A549 (cell line): ENCODE measurements around the gene PAN2.

Source experiments
- CBX8 ChIP-seq: fragments of 200-600 bp; sonication (generic); IDR thresholded peaks from 2 replicates; pipeline ENCODE4 v1.6.1; 2016
- CEBPB ChIP-seq, 2 experiments: fragments of >200 bp in 1 of 2; sonication (Bioruptor Twin) in 1 of 2; formaldehyde crosslinking in 1 of 2; IDR thresholded peaks; 2 replicates each; pipeline ENCODE4 v1.6.1; 2012 to 2016
- CTCF ChIP-seq: fragments of >200 bp; sonication (Bioruptor Twin); formaldehyde crosslinking; IDR thresholded peaks from 3 replicates; pipeline ENCODE4 v1.5.1; 2016
- EP300 ChIP-seq, 2 experiments: fragments of >200 bp; sonication (Bioruptor Twin); formaldehyde crosslinking; IDR thresholded peaks; 2 replicates in 1 of 2; 3 replicates in 1 of 2; pipeline ENCODE4 v1.6.1; 2016 to 2017
- GATA3 ChIP-seq: IDR thresholded peaks from 2 replicates; pipeline ENCODE4 v1.6.1; 2012; ENCODE audit warnings: borderline replicate concordance
- HOXA7 ChIP-seq: fragments of 250-450 bp; sonication (Bioruptor Pico); IDR thresholded peaks from 2 replicates; pipeline ENCODE4 v1.5.0; 2020; ENCODE audit warnings: mild to moderate bottlenecking, moderate library complexity
- MAFK ChIP-seq: fragments of 450-650 bp; IDR thresholded peaks from 2 replicates; pipeline ENCODE4 v1.6.1; 2014; ENCODE audit not compliant: partially characterized antibody
- MAZ ChIP-seq: fragments of 150-350 bp; IDR thresholded peaks from 2 replicates; pipeline ENCODE4 v1.6.1; 2014; ENCODE audit warnings: antibody characterized with exemption, low read depth, low read length, borderline replicate concordance
- MYC ChIP-seq: IDR thresholded peaks from 2 replicates; pipeline ENCODE4 v1.6.1; 2012; ENCODE audit warnings: mild to moderate bottlenecking, inconsistent platforms, low read length, improper control_type of control experiment, borderline replicate concordance
- PHF8 ChIP-seq: fragments of 200-600 bp; sonication (generic); IDR thresholded peaks from 2 replicates; pipeline ENCODE4 v1.6.1; 2016; ENCODE audit warnings: low read depth, mild to moderate bottlenecking, antibody characterized with exemption, moderate library complexity, borderline replicate concordance
- POLR2A ChIP-seq: IDR thresholded peaks from 2 replicates; pipeline ENCODE4 v1.6.1; 2012; ENCODE audit warnings: mild to moderate bottlenecking, low read length
- TF ChIP-seq, protein P1 (sequence below): fragments of 200-600 bp; sonication (generic); IDR thresholded peaks from 2 replicates; pipeline ENCODE4 v1.6.1; 2016; ENCODE audit warnings: antibody characterized with exemption, mild to moderate bottlenecking, moderate library complexity
- TF ChIP-seq, protein P2 (sequence below): fragments of 150-350 bp; IDR thresholded peaks from 2 replicates; pipeline ENCODE4 v1.6.1; 2014; ENCODE audit warnings: low read depth, mild to moderate bottlenecking, low read length

DNA sequence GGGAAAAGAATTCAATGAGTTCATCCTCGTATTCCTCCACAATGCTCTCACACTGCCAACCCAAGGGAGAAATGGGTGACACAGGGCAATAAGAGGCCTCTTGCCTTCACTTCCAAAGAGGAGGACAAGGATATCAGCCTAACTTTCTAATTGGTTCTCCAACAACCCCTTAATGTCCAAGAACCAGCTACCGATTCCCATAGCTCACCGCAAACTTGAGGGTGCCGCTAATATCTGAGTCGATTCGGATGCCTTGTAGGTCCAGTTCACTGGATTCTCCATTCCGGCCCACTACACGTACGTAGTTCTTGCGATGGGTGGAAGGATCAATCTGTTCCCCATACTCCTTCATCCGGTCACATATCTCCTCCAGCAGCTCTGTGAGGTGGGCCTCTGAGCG is 22.8 kb downstream of the PAN2 start:
- TF ChIP-seq HOXA7, result no peak
- no peak for TF ChIP-seq GATA3
- TF ChIP-seq CBX8, result no peak
- TF ChIP-seq PHF8, result no peak
- no peak for TF ChIP-seq EP300 (IDR thresholded peaks at IDR 0.05)
- TF ChIP-seq, protein P1, sequence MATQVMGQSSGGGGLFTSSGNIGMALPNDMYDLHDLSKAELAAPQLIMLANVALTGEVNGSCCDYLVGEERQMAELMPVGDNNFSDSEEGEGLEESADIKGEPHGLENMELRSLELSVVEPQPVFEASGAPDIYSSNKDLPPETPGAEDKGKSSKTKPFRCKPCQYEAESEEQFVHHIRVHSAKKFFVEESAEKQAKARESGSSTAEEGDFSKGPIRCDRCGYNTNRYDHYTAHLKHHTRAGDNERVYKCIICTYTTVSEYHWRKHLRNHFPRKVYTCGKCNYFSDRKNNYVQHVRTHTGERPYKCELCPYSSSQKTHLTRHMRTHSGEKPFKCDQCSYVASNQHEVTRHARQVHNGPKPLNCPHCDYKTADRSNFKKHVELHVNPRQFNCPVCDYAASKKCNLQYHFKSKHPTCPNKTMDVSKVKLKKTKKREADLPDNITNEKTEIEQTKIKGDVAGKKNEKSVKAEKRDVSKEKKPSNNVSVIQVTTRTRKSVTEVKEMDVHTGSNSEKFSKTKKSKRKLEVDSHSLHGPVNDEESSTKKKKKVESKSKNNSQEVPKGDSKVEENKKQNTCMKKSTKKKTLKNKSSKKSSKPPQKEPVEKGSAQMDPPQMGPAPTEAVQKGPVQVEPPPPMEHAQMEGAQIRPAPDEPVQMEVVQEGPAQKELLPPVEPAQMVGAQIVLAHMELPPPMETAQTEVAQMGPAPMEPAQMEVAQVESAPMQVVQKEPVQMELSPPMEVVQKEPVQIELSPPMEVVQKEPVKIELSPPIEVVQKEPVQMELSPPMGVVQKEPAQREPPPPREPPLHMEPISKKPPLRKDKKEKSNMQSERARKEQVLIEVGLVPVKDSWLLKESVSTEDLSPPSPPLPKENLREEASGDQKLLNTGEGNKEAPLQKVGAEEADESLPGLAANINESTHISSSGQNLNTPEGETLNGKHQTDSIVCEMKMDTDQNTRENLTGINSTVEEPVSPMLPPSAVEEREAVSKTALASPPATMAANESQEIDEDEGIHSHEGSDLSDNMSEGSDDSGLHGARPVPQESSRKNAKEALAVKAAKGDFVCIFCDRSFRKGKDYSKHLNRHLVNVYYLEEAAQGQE, result no peak
- TF ChIP-seq MAFK, result no peak
- TF ChIP-seq MYC, result no peak
- TF ChIP-seq, protein P2, sequence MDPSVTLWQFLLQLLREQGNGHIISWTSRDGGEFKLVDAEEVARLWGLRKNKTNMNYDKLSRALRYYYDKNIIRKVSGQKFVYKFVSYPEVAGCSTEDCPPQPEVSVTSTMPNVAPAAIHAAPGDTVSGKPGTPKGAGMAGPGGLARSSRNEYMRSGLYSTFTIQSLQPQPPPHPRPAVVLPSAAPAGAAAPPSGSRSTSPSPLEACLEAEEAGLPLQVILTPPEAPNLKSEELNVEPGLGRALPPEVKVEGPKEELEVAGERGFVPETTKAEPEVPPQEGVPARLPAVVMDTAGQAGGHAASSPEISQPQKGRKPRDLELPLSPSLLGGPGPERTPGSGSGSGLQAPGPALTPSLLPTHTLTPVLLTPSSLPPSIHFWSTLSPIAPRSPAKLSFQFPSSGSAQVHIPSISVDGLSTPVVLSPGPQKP, result no peak
- no peak for TF ChIP-seq MAZ
- TF ChIP-seq CEBPB (IDR thresholded peaks at IDR 0.05), result no peak
- no peak for TF ChIP-seq CTCF
- no peak for TF ChIP-seq POLR2A
